HAP-1 (cell line): Measurements from ENCODE around the gene PDSS2.
"Not testable (repeated sequence)": the region's sequence is repeated elsewhere in the genome, so short reads cannot be mapped to it uniquely, and the experiment has no call there.

Experiments used
- DNase-seq, 2 experiments: peaks; one replicate each; pipeline ENCODE4 v3.0.0-alpha.2; 2016 to 2020; ENCODE audit warnings: low spot score in 2 of 2
- H3K27me3 ChIP-seq: fragments of 250-450 bp; sonication (Bioruptor Pico); 2 replicates; pipeline ENCODE4 v1.5.1; 2020; ENCODE audit warnings: low read depth, mild to moderate bottlenecking, moderate library complexity
- H3K36me3 ChIP-seq: fragments of 250-450 bp; sonication (Bioruptor Pico); replicated peaks from 2 replicates; pipeline ENCODE4 v1.5.1; 2020; ENCODE audit warnings: mild to moderate bottlenecking
- H3K4me1 ChIP-seq: fragments of 250-450 bp; sonication (Bioruptor Pico); 2 replicates; pipeline ENCODE4 v1.5.1; 2020; ENCODE audit warnings: mild to moderate bottlenecking
- H3K4me3 ChIP-seq: fragments of 250-450 bp; sonication (Bioruptor Pico); 2 replicates; pipeline ENCODE4 v1.5.1; 2020; ENCODE audit warnings: mild to moderate bottlenecking, moderate library complexity
- H3K9me3 ChIP-seq: fragments of 250-450 bp; sonication (Bioruptor Pico); 2 replicates; pipeline ENCODE4 v1.5.1; 2020; ENCODE audit warnings: mild to moderate bottlenecking, moderate library complexity
- in situ Hi-C: fragments of 300-500 bp; cut with MboI; formaldehyde crosslinking; loops from 3 replicates; pipeline ENCODE4 v1.14.3; 2020; ENCODE audit warnings: low sequenced_read_pairs, inconsistent platforms, mixed read lengths

Gene PDSS2

DNA sequence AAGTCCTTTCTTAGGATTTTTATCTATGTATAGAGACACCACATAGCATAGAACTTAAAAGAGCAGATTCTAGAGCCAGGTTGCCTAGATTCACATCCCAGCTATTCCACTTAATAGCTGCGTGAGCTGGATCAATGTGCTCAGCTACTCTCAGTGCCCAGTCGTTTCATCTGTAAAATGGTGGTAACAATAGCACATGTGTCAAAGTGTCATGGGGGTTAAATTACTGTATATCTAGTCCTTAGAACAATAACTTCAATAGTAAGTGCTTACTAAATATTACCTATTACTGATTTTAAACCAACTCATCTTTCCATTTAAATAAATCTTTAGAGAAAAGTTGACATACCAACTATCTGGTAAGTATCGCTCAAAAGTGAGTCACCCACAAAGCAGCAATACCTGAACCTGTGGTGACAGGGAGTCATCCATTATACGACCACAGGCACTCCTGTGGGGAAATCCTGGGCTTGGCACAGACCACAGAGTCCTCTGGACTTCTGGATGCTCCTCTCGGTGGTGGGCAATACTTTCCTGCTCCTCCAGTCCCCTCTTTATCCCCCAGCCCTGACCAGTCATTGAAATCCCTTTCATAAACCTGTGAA is 154.8 kb downstream of the PDSS2 start:
- in situ Hi-C loops, result no loop called here
- Histone ChIP-seq H3K36me3 (no peaks in the 10 kb centered on the region), H3K27me3 (no peaks in the 10 kb centered on the region), H3K9me3 (no peaks in the 10 kb centered on the region), H3K4me3 (no peak overlapping the region), H3K4me1 (no peaks in the 10 kb centered on the region)
- DNase-seq, result no peak

DNA sequence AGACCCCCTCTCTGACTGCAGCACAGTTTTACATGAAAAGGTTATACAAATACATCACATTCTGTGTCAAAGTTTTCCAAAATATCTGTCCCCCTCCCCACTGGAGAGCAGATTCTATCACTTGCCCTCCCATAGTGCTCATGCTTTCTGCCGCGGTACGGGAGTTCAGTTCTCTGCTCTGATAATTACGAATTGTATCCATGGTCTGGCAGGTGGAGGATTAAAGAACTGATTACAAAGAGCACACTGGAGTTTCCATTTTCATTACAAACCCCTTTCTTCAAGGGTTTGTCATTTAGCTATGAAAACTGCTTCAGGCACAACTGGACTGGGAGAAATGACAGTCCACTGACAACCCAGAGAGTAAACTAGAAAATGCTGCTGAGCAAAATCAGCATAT is 166.0 kb downstream of the PDSS2 start:
- Histone ChIP-seq H3K27me3 (no peaks in the 10 kb centered on the region), H3K36me3 (no peaks in the 10 kb centered on the region), H3K9me3 (no peaks in the 10 kb centered on the region), H3K4me1 (peaks cover 55% of the 10 kb centered on the region), H3K4me3 (peak overlapping the region; percentile 5; the same call in 1 of the 2 replicates)
- peak; percentile 58 to 93 for DNase-seq
- in situ Hi-C loops, result no loop called here

DNA sequence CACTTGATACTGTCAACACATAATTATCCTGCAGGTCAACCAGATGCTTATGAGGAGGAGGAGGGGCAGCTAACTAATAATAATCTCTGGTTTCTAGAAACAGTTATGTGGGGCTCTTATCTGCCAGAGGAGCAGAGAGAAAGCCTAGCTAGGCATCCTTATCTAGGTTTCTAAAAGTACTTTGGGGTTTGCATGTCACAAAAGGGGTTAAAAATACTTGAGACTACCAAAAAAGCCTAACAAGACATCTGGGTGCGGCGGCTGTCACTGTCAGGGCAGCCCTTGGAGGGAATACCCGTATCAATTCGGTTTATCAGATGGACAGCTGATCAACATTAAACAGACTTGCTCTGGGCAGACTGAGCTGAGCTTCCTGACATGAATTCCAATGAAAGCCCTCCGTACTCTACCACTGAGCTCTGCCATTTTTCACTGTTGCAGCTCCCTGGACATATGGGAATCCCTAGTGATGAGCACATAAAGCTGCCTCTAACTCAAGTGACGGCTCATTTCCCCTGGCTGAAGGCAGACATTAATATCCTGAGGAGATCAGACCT is 166.6 kb downstream of the PDSS2 start:
- DNase-seq, result peak; percentile 36 to 37
- H3K9me3 ChIP-seq, result no peaks in the 10 kb centered on the region
- no peaks in the 10 kb centered on the region for H3K36me3 ChIP-seq
- peaks cover 60% of the 10 kb centered on the region for H3K4me1 ChIP-seq
- no peaks in the 10 kb centered on the region for H3K27me3 ChIP-seq
- peak overlapping the region; percentile 5; the same call in 1 of the 2 replicates for H3K4me3 ChIP-seq
- in situ Hi-C loops, result no loop called here

DNA sequence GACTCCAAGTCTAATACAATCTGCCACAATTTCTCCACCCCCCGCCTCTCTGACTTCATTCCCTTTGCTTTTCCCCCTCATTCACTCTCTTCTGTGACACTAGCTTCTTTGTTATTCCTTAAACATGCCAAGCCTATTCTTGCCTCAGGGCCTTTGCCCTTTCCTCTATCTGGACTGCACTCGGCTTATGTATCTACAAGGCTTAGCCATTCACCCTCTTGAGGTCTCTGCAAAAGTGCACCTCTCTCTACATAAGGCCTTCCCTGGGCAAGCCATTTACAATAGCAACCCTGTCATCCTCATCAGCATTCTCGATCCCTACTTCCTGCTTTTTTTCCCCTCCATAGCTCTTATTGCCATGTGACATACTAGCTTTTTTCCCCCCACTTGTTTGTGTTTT is 168.9 kb downstream of the PDSS2 start:
- Histone ChIP-seq H3K36me3 (no peaks in the 10 kb centered on the region), H3K4me3 (no peak overlapping the region), H3K4me1 (peaks cover 56% of the 10 kb centered on the region), H3K9me3 (no peaks in the 10 kb centered on the region), H3K27me3 (no peaks in the 10 kb centered on the region)
- DNase-seq, result peak; percentile 88 to 98
- in situ Hi-C loops, result no loop called here

DNA sequence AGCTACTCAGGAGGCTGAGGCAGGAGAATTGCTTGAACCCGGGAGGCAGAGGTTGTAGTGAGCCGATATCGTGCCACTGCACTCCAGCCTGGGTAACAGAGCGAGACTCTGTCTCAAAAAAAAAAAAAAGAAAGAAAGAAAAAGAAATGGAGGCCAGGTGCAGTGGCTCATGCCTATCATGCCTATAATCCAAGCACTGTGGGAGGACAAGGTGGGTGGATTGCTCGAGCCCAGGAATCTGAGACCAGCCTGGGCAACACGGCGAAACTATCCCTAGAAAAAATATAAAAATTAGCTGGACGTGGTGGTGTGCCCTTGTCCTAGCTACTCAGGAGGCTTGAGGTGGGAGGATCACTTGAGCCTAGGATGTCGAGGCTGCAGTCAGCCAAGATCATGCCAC is 170.1 kb downstream of the PDSS2 start:
- in situ Hi-C loops, H3K27me3 ChIP-seq, H3K36me3 ChIP-seq, H3K9me3 ChIP-seq, H3K4me3 ChIP-seq, DNase-seq: not testable (repeated sequence)
- H3K4me1 ChIP-seq, result peaks cover 67% of the 10 kb centered on the region

DNA sequence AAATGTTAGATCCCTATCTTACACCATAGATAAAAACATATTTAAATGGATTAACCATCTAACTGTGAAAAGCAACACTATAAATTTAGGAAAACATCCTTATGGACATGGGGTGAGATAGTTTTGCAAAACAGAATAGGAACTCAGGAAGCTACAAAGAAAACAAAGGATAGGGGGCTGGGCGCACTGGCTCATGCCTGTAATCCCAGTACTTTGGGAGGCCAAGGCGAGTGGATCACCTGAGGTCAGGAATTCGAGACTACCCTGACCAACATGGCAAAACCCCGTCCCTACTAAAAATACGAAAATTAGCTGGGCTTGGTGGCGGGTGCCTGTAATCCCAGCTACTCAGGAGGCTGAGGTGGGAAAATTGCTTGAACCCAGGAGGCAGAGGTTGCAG is 173.7 kb downstream of the PDSS2 start:
- H3K9me3 ChIP-seq, H3K36me3 ChIP-seq, H3K4me3 ChIP-seq, H3K27me3 ChIP-seq, in situ Hi-C loops: not testable (repeated sequence)
- peak; percentile 25 to 52 for DNase-seq
- H3K4me1 ChIP-seq, result peaks cover 37% of the 10 kb centered on the region

DNA sequence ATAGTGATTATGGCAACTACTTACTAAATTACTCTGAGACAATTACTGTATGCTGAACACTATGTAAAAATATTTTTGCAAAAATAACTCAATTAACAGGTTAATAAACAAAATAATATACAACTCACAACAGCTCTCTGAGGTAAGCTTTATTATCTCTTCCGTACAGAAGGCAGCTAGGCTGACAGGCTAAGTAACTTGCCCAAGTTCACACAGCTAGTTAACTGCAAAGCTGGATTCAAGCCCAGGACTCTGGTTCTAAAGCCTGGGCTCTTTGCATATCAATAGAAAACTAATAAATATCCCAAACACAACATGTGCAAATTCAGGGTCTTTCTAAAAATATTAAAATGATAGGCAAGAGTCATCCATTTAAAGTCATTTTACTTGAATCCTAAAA is 174.6 kb downstream of the PDSS2 start:
- Histone ChIP-seq H3K4me1 (peaks cover 30% of the 10 kb centered on the region), H3K9me3 (no peaks in the 10 kb centered on the region), H3K4me3 (no peak overlapping the region), H3K27me3 (no peaks in the 10 kb centered on the region), H3K36me3 (no peaks in the 10 kb centered on the region)
- peak; percentile 76 to 88 for DNase-seq
- in situ Hi-C loops, result no loop called here

DNA sequence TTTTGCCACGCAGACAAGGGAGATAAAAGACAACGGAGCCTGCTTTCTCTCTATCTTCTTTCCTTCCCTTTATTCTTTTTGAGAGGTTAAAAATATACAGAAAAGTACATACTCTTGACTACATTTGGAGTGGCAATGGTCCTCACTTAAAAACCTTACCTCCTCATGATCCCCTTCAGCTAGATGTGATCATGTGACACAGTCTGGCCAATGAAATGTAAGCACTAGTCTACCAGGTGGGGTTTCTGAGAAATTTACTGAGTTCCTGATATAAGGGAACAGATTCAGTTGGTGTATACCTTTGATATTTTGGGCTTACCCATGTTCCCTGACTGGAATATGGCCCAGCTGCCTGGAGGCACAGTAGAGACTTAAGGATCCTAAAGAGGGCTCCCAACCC is 178.6 kb downstream of the PDSS2 start:
- H3K4me1 ChIP-seq, result peaks cover 22% of the 10 kb centered on the region
- no peaks in the 10 kb centered on the region for H3K9me3 ChIP-seq
- H3K27me3 ChIP-seq, result no peaks in the 10 kb centered on the region
- no peak for DNase-seq
- no peaks in the 10 kb centered on the region for H3K36me3 ChIP-seq
- in situ Hi-C loops, result no loop called here
- no peak overlapping the region for H3K4me3 ChIP-seq

DNA sequence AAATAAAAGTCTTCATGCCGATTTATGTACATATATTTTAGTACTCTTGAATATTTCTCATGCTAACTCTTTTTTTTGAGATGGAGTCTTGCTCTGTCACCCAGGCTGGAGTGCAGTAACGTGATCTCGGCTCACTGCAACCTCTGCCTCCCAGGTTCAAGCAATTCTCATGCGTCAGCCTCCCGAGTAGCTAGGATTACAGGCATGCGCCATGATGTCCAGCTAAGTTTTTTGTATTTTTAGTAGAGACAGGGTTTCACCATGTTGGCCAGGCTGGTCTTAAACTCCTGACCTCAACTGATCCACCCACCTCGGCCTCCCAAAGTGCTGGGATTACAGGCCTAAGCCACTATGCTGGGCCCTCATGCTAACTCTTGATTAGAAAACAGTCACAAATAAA is 179.4 kb downstream of the PDSS2 start:
- H3K36me3 ChIP-seq, in situ Hi-C loops, H3K4me3 ChIP-seq, H3K27me3 ChIP-seq, DNase-seq, H3K9me3 ChIP-seq: not testable (repeated sequence)
- peaks cover 14% of the 10 kb centered on the region for H3K4me1 ChIP-seq

DNA sequence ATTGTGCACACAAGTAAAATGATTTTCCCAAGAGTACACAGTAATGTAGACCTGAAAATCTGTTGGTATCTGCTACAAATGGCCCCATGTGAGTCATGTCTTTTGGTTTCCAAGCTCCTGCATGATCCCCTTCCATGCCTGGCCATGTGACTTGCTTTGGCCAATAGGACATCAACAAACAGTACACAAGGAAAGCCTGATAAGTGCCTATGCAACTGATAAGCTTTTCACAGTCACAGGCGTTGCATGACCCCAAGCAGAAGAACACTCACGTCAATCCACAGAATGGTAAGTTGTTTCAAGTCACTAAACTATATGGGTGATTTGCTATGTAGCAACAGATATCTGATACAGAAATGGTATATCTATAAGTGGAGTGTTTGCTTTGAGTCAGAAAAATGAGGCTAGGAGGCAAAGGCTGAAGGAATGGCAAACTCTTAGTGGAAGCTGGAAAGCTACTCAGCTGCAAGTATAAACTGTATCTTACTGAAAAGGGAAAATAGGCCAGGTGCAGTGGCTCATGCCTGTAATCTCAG is 184.0 kb downstream of the PDSS2 start:
- no peaks in the 10 kb centered on the region for H3K27me3 ChIP-seq
- peaks cover 8% of the 10 kb centered on the region; the same call in 1 of the 2 replicates for H3K4me1 ChIP-seq
- H3K36me3 ChIP-seq, result no peaks in the 10 kb centered on the region
- H3K9me3 ChIP-seq, result no peaks in the 10 kb centered on the region
- in situ Hi-C loops, result no loop called here
- DNase-seq, result no peak
- no peak overlapping the region for H3K4me3 ChIP-seq

DNA sequence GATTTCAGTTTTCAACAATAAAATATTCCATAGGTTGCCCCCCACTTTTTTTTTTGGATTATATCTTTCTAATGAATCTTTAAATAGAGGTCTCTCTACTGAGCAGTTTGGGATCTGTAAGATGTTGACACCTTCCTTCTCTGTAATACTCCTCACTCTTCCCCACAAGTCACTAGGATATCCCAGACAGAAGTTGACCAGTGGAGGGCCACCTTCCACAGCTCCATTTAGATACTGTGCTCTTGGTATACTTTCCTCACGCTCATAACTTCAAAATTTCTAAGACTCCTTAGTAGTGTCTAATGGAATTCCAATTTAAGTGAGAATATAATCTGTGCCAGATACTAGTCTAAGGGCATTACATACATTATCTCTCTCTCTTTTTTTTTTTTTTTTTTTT is 185.1 kb downstream of the PDSS2 start:
- no peak for DNase-seq

DNA sequence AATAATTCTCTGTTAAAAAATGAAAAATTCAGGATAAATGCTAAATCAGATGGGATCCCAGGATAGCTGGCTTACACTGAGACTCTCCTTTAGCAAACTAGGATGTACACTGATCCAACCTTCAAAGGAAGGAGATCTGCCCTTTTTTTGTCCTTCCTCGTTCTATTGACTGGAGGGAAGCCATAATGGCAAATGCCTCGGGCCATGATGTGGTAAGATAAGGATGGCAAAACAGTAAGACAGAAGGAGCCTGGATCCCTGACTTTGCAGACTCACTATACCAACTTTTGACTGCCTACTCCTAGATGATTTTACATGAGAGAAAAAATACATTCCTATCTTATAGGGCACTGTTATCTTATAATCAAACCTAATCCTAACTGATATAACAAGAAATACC is 187.1 kb downstream of the PDSS2 start:
- Histone ChIP-seq H3K36me3 (no peaks in the 10 kb centered on the region), H3K9me3 (no peaks in the 10 kb centered on the region), H3K4me1 (no peaks in the 10 kb centered on the region), H3K27me3 (no peaks in the 10 kb centered on the region), H3K4me3 (no peak overlapping the region)
- in situ Hi-C loops, result no loop called here
- no peak for DNase-seq

More for the DNA sequence above, 185.1 kb downstream of the PDSS2 start:
- Histone ChIP-seq H3K27me3 (no peaks in the 10 kb centered on the region), H3K4me3 (no peak overlapping the region), H3K4me1 (peaks cover 8% of the 10 kb centered on the region; the same call in 1 of the 2 replicates), H3K9me3 (no peaks in the 10 kb centered on the region), H3K36me3 (no peaks in the 10 kb centered on the region)
- in situ Hi-C loops, result no loop called here

DNA sequence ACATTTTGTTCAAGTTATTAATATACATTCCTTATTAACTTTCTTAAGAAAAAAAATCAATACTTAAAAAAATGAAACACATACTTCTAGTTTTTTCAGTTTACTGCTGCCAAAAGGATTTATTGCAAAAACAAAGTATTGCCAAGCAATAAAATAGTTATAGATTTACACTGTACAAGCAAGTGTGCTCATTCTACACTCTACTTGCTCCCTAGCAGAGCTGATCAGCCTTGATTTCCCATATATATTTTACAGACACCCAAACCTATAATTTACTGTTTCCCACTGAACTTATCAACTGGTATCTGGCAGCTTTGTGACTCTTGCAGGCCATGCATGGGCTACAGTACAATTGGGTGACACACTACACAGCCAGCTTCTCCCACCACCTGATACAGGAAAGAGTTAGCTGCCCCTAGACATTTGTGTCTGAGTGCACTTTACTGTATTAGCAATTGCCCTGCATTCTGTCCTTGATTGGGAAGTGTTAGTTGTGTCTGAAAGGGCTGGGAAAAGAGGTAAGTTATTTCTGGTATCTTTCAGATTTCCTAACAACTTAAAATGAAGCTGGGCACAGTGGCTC is 188.1 kb downstream of the PDSS2 start:
- Histone ChIP-seq H3K9me3 (no peaks in the 10 kb centered on the region), H3K4me1 (peaks cover 5% of the 10 kb centered on the region), H3K4me3 (no peak overlapping the region), H3K36me3 (no peaks in the 10 kb centered on the region), H3K27me3 (no peaks in the 10 kb centered on the region)
- no peak for DNase-seq
- in situ Hi-C loops, result no loop called here

DNA sequence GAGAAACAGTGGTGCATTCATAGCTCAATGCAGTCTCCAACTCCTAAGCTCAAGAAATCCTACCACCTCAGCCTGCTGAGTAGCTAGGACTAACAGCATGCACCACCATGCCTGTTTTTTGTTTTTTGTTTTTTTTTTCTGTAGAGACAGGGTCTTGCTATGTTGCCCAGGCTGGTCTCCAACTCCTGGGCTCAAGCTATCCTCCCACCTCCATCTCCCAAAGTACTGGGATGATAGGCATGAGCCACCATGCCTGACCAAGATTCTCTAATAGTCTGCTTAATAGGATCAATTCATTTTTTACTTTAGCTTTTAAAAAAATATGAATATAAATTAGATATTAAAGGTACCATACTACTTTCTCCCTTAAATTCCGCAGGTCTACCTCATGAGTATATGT is 191.7 kb downstream of the PDSS2 start:
- DNase-seq, result no peak
- Histone ChIP-seq H3K36me3 (no peaks in the 10 kb centered on the region), H3K4me3 (no peak overlapping the region), H3K4me1 (peaks cover 22% of the 10 kb centered on the region), H3K9me3 (no peaks in the 10 kb centered on the region), H3K27me3 (no peaks in the 10 kb centered on the region)
- in situ Hi-C loops, result no loop called here
